Mononuclear cell (primary cell): Measurements from ENCODE around the gene SEZ6L. TPM values are rescaled to one million over a fixed set of nuclear protein-coding genes. Genes with fewer than 3 reads are reported as not detected.

Source experiments
- H3K27me3 ChIP-seq: 2 replicates; pipeline ENCODE4 v1.6.0; 2011; ENCODE audit warnings: low read length, control low read depth; ENCODE audit not compliant: insufficient read depth
- H3K4me1 ChIP-seq: 2 replicates; pipeline ENCODE4 v1.5.1; 2011; ENCODE audit warnings: mild to moderate bottlenecking, low read length, control low read depth; ENCODE audit not compliant: insufficient read depth
- H3K4me3 ChIP-seq: 2 replicates; pipeline ENCODE4 v1.5.1; 2011; ENCODE audit warnings: mild to moderate bottlenecking, low read length, moderate library complexity
- H3K9me3 ChIP-seq: 2 replicates; pipeline ENCODE4 v1.5.1; 2011; ENCODE audit warnings: low read depth, mild to moderate bottlenecking, control low read depth, low read length
- total RNA-seq: library from RNA; depleted of rRNA; stranded (reverse); fragments of >200 nt; gene quantifications from one replicate; pipeline ENCODE4 v1.2.3, GENCODE V29; 2012

SEZ6L gene
- total RNA-seq, 1 donor, result 0.84 TPM

- no peaks in the 10 kb centered on the region for H3K27me3 ChIP-seq
These were observed 75.7 kb downstream of the SEZ6L start for GRCh38 chr22:26245001-26245400.

GRCh38 chr22:26246552-26246951, 77.3 kb downstream of the SEZ6L start:
- Histone ChIP-seq H3K27me3 (peaks cover 6% of the 10 kb centered on the region), H3K4me3 (no peak overlapping the region), H3K4me1 (no peaks in the 10 kb centered on the region), H3K9me3 (no peaks in the 10 kb centered on the region)

More at GRCh38 chr22:26245001-26245400, 75.7 kb downstream of the SEZ6L start:
- H3K4me1 ChIP-seq, result no peaks in the 10 kb centered on the region
- no peak overlapping the region for H3K4me3 ChIP-seq
- no peaks in the 10 kb centered on the region for H3K9me3 ChIP-seq

- H3K4me1 ChIP-seq, result no peaks in the 10 kb centered on the region
- peaks cover 9% of the 10 kb centered on the region for H3K27me3 ChIP-seq
- no peaks in the 10 kb centered on the region for H3K9me3 ChIP-seq
- no peak overlapping the region for H3K4me3 ChIP-seq
These were observed 82.6 kb downstream of the SEZ6L start for GRCh38 chr22:26251869-26252268.

GRCh38 chr22:26259510-26259909, 90.2 kb downstream of the SEZ6L start:
- H3K4me1 ChIP-seq, result no peaks in the 10 kb centered on the region
- H3K4me3 ChIP-seq, result no peak overlapping the region
- H3K9me3 ChIP-seq, result no peaks in the 10 kb centered on the region
- peaks cover 4% of the 10 kb centered on the region for H3K27me3 ChIP-seq

DNA sequence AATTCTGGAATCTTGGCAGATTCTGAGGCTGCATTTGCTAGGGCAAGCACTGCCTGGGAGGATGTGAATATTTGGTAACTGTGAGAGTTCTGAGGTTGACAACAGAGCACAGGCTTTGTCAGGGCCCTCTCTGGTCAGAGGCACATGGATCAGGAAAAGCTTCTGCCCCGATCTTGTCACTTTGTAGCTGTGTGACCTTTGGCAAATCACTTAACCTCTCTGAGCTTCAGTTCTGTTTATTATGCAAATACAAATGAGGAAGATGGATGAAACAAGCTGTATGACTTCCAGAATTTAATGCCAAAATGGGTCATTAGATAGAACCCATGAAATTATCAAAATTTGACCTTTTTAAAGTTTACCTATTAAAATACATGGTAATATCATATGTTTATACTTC, 94.9 kb downstream of the SEZ6L start:
- no peaks in the 10 kb centered on the region for H3K4me1 ChIP-seq
- H3K9me3 ChIP-seq, result no peaks in the 10 kb centered on the region
- no peak overlapping the region for H3K4me3 ChIP-seq

GRCh38 chr22:26265281-26265680, 96.0 kb downstream of the SEZ6L start:
- Histone ChIP-seq H3K4me3 (no peak overlapping the region), H3K9me3 (no peaks in the 10 kb centered on the region), H3K4me1 (no peaks in the 10 kb centered on the region), H3K27me3 (peaks cover 4% of the 10 kb centered on the region)

More for the DNA sequence above, 94.9 kb downstream of the SEZ6L start:
- peaks cover 4% of the 10 kb centered on the region for H3K27me3 ChIP-seq

- H3K9me3 ChIP-seq, result no peaks in the 10 kb centered on the region
- no peaks in the 10 kb centered on the region for H3K4me1 ChIP-seq
- peaks cover 4% of the 10 kb centered on the region for H3K27me3 ChIP-seq
- no peak overlapping the region for H3K4me3 ChIP-seq
These were observed 96.6 kb downstream of the SEZ6L start for GRCh38 chr22:26265909-26266308.

GRCh38 chr22:26267856-26268255, 98.6 kb downstream of the SEZ6L start:
- H3K4me1 ChIP-seq, result no peaks in the 10 kb centered on the region
- H3K9me3 ChIP-seq, result no peaks in the 10 kb centered on the region
- peaks cover 4% of the 10 kb centered on the region for H3K27me3 ChIP-seq
- no peak overlapping the region for H3K4me3 ChIP-seq

DNA sequence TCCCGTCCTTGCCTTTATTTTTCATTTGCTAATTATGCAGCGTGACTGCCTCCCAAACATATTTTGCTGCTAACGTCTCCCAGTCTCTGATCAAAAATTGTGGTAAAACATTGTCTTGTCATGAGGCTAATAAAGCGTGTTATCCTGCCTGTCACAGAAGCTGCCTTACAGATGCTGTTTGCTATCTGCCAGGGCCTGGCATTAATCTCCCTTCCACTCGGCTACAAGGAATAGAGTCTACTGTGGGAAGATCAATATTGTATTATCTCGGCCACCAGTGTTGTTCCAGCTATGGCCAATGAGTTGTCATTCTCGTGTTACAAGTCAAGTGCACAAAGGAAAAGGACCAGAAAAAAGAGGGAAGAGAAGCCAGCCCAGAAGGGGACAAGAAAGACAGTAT, 100.3 kb downstream of the SEZ6L start:
- no peaks in the 10 kb centered on the region for H3K9me3 ChIP-seq
- H3K27me3 ChIP-seq, result no peaks in the 10 kb centered on the region
- H3K4me3 ChIP-seq, result no peak overlapping the region
- H3K4me1 ChIP-seq, result no peaks in the 10 kb centered on the region

DNA sequence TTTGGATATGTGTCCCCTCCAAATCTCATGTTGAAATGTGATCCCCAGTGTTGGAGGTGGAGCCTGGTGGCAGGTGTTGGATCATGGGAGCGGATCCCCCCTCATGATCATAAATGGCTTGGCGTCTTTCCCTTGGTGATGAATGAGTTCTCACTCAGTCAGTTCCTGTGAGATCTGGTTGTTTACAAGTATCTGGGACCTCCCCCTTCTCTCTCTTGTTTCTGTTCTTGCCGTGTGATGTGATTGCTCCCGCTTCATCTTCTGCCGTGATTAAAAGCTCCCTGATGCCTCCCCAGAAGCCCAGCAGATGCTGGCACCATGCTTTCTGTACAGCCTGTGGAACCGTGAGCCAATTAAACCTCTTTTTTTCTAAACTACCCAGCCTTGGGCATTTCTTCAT, 102.2 kb downstream of the SEZ6L start:
- no peaks in the 10 kb centered on the region for H3K4me1 ChIP-seq
- H3K9me3 ChIP-seq, result no peaks in the 10 kb centered on the region
- H3K4me3 ChIP-seq, result no peak overlapping the region
- H3K27me3 ChIP-seq, result no peaks in the 10 kb centered on the region

DNA sequence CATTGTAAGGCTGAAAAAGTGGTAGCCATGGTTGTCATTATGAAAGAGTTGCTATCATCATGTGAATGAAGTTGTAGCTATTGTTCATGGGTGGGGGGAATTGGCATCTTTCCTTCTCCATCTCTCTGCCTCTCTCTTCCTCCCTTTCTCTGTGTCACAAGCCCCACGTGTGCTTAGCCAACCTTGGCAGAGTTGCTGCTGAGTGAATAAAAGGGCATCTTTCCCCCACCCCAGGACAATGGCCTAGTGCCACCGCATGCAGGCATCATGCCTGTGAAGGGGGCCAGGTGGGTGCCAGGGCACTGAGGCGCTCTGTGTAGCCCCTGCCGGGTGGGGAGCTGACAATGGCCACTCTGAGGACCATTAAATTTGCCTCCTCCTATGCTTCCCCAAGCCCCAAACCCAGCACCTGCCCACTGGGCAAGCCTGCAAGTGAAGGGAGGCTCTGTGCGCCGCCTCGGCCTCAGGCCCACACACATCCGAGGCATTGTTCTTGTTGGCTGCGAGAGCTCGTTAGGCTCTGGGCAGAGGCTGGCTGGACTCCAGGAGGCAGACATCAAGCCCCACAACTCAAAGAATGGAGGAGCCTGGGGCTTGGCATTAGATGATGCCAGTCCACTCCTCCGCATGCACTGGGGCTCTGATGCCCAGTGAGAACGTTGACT, 103.9 kb downstream of the SEZ6L start:
- Histone ChIP-seq H3K9me3 (no peaks in the 10 kb centered on the region), H3K4me1 (no peaks in the 10 kb centered on the region), H3K4me3 (no peak overlapping the region), H3K27me3 (no peaks in the 10 kb centered on the region)

DNA sequence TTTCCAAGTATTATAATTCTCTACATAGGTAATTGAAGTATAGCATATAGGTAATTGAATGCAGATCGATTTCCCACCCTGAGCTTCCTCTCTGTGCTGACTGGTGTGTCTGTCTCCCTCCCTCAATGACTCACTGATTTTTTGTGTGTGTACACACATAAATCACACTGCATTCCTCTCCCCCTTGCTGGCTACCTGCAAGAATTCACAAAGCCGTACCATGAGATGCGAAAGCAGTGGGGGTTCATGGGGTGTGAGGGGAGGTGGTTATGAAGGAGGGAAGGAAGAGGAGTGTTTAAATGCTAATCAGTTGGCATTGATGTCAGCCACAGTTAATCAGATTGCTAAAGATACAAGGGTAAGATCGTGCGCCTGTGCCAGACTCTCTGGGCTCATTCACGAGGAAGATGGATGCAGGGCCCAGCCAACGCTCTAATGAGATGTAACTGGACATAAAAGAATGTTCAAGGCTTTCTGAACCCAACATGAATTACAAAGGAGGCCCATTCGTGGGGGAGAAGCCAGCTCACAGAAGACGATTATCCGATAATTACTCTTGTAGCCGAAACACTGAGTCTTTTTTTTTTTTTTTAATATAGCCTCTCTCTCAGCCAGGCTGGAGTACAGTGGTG, 107.4 kb downstream of the SEZ6L start:
- Histone ChIP-seq H3K9me3 (no peaks in the 10 kb centered on the region), H3K27me3 (peaks cover 2% of the 10 kb centered on the region), H3K4me1 (no peaks in the 10 kb centered on the region), H3K4me3 (no peak overlapping the region)

GRCh38 chr22:26281941-26282340, 112.7 kb downstream of the SEZ6L start:
- H3K4me1 ChIP-seq, result no peaks in the 10 kb centered on the region
- no peak overlapping the region for H3K4me3 ChIP-seq
- H3K27me3 ChIP-seq, result peaks cover 7% of the 10 kb centered on the region
- H3K9me3 ChIP-seq, result no peaks in the 10 kb centered on the region

DNA sequence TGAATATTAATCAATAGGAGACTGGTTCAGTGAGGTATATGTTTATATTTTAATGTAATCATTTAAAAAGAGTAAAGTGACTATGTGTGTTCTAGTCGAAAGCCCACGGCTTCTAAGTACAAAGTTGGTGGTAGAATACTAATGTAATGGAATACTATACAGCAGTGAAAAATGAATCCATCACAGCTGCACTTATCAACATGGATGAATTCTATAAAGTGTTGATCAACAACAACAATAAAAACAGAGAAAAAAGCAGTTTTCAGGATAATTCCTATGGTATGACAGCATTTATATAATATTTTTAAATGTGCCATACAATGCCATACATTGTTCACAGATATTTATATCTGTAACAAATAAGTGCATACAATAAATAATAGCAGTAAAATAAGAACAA, 114.1 kb downstream of the SEZ6L start:
- Histone ChIP-seq H3K9me3 (no peaks in the 10 kb centered on the region), H3K4me1 (no peaks in the 10 kb centered on the region), H3K27me3 (peaks cover 7% of the 10 kb centered on the region), H3K4me3 (no peak overlapping the region)

- Histone ChIP-seq H3K27me3 (peaks cover 7% of the 10 kb centered on the region), H3K9me3 (no peaks in the 10 kb centered on the region), H3K4me3 (no peak overlapping the region), H3K4me1 (no peaks in the 10 kb centered on the region)
These were observed 116.4 kb downstream of the SEZ6L start for GRCh38 chr22:26285632-26286031.
